Liver (tissue), 4 donors: Measurements from ENCODE around the gene RLBP1. TPM values are rescaled to one million over a fixed set of nuclear protein-coding genes. Genes with fewer than 3 reads are reported as not detected.

Experiments
- polyA plus RNA-seq, 2 donors: library from polyadenylated mRNA; stranded (reverse) in 1 of 2; unstranded in 1 of 2; fragments of 200-250 nt in 1 of 2; fragments of >200 nt in 1 of 2; fragmentation: Nextera tagmentation in 1 of 2; extraction: Ambion mirVana in 1 of 2; gene quantifications; one replicate each; pipeline versions ENCODE4 v1.2.1 to v1.2.3, GENCODE V29; 2013 to 2015
- total RNA-seq, 2 donors: library from RNA; depleted of rRNA; stranded (reverse); fragments of >200 nt; gene quantifications; one replicate each; pipeline ENCODE4 v1.2.3, GENCODE V29; 2014
- donor health status: healthy.
- donor health status: healthy.
- donor health status: healthy.

The RLBP1 gene
- total and polyA plus RNA-seq, 4 donors = 0.17 TPM; not detected in 3

Other genes with a start within 250 kb of the RLBP1 start
- gene ABHD2, start 133.1 kb downstream of the RLBP1 start, total RNA-seq = 100 to 1,000 TPM in 1 of 2 donors, 10 to 100 TPM in 1; 34.6 to 663 TPM
- gene ABHD2, start 133.1 kb downstream of the RLBP1 start, polyA plus RNA-seq = 10 to 100 TPM; 58.8 to 71.5 TPM
- 10 to 100 TPM in 1 of 2 donors, 1 to 10 TPM in 1; 1.8 to 41.9 TPM for gene FANCI, start 22.4 kb upstream of the RLBP1 start, total RNA-seq
- gene FANCI, start 22.4 kb upstream of the RLBP1 start, polyA plus RNA-seq = 1 to 10 TPM; 1.7 to 2.7 TPM
- gene POLG, start 113.2 kb upstream of the RLBP1 start, total RNA-seq = 10 to 100 TPM; 41.9 to 53.1 TPM
- gene POLG, start 113.2 kb upstream of the RLBP1 start, polyA plus RNA-seq = 10 to 100 TPM; 15.2 to 20.9 TPM